GM13977 (cell line): ENCODE results near the gene RNLS.

ENCODE experiments used
- DNase-seq: peaks from one replicate; pipeline ENCODE4 v3.0.0; 2012; ENCODE audit warnings: low spot score
- CTCF ChIP-seq: IDR thresholded peaks from 2 replicates; pipeline ENCODE4 v1.5.1; 2012; ENCODE audit warnings: mild to moderate bottlenecking, control low read depth; ENCODE audit not compliant: insufficient read depth; ENCODE audit errors: extremely low read depth, missing control alignments
- in situ Hi-C: fragments of 300-500 bp; cut with MboI; formaldehyde crosslinking; loops from one replicate; pipeline ENCODE4 v1.12.0; 2022; ENCODE audit warnings: low sequenced_read_pairs, low pct_unique_long_range_greater_than_20kb, mixed read lengths, inconsistent platforms; ENCODE audit not compliant: unreplicated experiment

RNLS gene

GRCh38 chr10:88238615-88238914 lies 344.6 kb downstream of the RNLS start:
- DNase-seq, result no peak
- TF ChIP-seq CTCF, result no peak
- in situ Hi-C loops, result no loop called here

- no peak for DNase-seq
- TF ChIP-seq CTCF, result no peak
- in situ Hi-C loops, result no loop called here
Measured at GRCh38 chr10:88237896-88238614, 345.1 kb downstream of the RNLS start.

- in situ Hi-C loops, result no loop called here
- TF ChIP-seq CTCF, result no peak
Measured at GRCh38 chr10:88236121-88236743, 346.9 kb downstream of the RNLS start.

GRCh38 chr10:88234297-88234696 lies 348.8 kb downstream of the RNLS start:
- DNase-seq, result no peak
- in situ Hi-C loops, result no loop called here
- TF ChIP-seq CTCF, result no peak

More at GRCh38 chr10:88236121-88236743, 346.9 kb downstream of the RNLS start:
- no peak for DNase-seq

- no peak for DNase-seq
- in situ Hi-C loops, result no loop called here
- TF ChIP-seq CTCF, result no peak
Measured at GRCh38 chr10:88233870-88234269, 349.2 kb downstream of the RNLS start.

GRCh38 chr10:88232983-88233543 lies 350.1 kb downstream of the RNLS start:
- DNase-seq, result no peak
- TF ChIP-seq CTCF, result no peak
- in situ Hi-C loops, result no loop called here
